IMR-90 (cell line): ENCODE measurements around the gene LMTK2. TPM values are rescaled to one million over a fixed set of nuclear protein-coding genes. Genes with fewer than 3 reads are reported as not detected.

Experiments
- ATAC-seq: fragments of 200-7000 bp; cut with Tn5 transposase; 2 replicates; pipeline ENCODE4 v1.9.1; 2020; ENCODE audit warnings: low read depth, mild to moderate bottlenecking, moderate library complexity
- BruUV-seq: library from RNA; stranded (reverse); fragments of 400-500 nt; replicated peaks from 2 replicates; lab custom pipeline; 2021; lab: Mats Ljungman, UMichigan
- CTCF ChIA-PET: fragments of 300-600 bp; formaldehyde crosslinking; extraction: SDS; loops from one replicate; lab custom pipeline; 2021; ENCODE audit warnings: antibody characterized with exemption; lab: Yijun Ruan, JAX
- POLR2A ChIA-PET: fragments of 300-600 bp; sonication (Branson Sonifier 250); formaldehyde crosslinking; loops from one replicate; lab custom pipeline; 2022; ENCODE audit warnings: antibody characterized with exemption; ENCODE audit not compliant: unreplicated experiment; lab: Charles Lee
- DNase-seq: peaks from one replicate; pipeline ENCODE4 v3.0.0; 2013
- H2AFZ ChIP-seq: replicated peaks from 2 replicates; pipeline ENCODE3; 2013; ENCODE audit warnings: low read length, mild to moderate bottlenecking; ENCODE audit not compliant: poor library complexity
- H2AK5ac ChIP-seq: 2 replicates; pipeline ENCODE4 v1.6.1; 2013; ENCODE audit warnings: low read depth, low read length, inconsistent platforms
- H2AK9ac ChIP-seq: replicated peaks from 2 replicates; pipeline ENCODE3; 2013; ENCODE audit warnings: mild to moderate bottlenecking, low read depth, low read length, moderate library complexity; ENCODE audit not compliant: poor library complexity
- H2BK120ac ChIP-seq: 2 replicates; pipeline ENCODE4 v1.6.1; 2013; ENCODE audit warnings: low read depth, low read length, inconsistent platforms
- H2BK15ac ChIP-seq: 3 replicates; pipeline ENCODE4 v1.6.1; 2013; ENCODE audit warnings: low read depth, low read length, inconsistent platforms
- H2BK20ac ChIP-seq: 2 replicates; pipeline ENCODE4 v1.6.1; 2013; ENCODE audit warnings: low read depth, mild to moderate bottlenecking, inconsistent platforms, low read length, moderate library complexity
- H2BK5ac ChIP-seq: 2 replicates; pipeline ENCODE4 v1.6.1; 2013; ENCODE audit warnings: mild to moderate bottlenecking, low read depth, low read length, inconsistent platforms; ENCODE audit not compliant: poor library complexity, severe bottlenecking
- H3K14ac ChIP-seq: replicated peaks from 2 replicates; pipeline ENCODE4 v1.6.1; 2013; ENCODE audit warnings: low read depth, low read length, inconsistent platforms
- H3K18ac ChIP-seq: 2 replicates; pipeline ENCODE4 v1.6.1; 2013; ENCODE audit warnings: low read depth, low read length, control low read depth
- H3K23ac ChIP-seq: 2 replicates; pipeline ENCODE4 v1.6.1; 2013; ENCODE audit warnings: low read depth, low read length, inconsistent platforms
- H3K27ac ChIP-seq: 2 replicates; pipeline ENCODE4 v1.5.1; 2013; ENCODE audit warnings: mild to moderate bottlenecking, control low read depth, low read length; ENCODE audit not compliant: insufficient read depth
- H3K27me3 ChIP-seq: 2 replicates; pipeline ENCODE4 v1.6.1; 2013; ENCODE audit warnings: low read length; ENCODE audit not compliant: control insufficient read depth, insufficient read depth
- H3K36me3 ChIP-seq: 2 replicates; pipeline ENCODE4 v1.6.1; 2013; ENCODE audit warnings: low read length, mixed read lengths; ENCODE audit not compliant: control insufficient read depth, insufficient read depth
- H3K4ac ChIP-seq: 2 replicates; pipeline ENCODE4 v1.6.1; 2013; ENCODE audit warnings: low read depth, low read length, inconsistent platforms
- H3K4me1 ChIP-seq: 2 replicates; pipeline ENCODE4 v1.6.1; 2013; ENCODE audit warnings: low read length, mixed read lengths; ENCODE audit not compliant: control insufficient read depth, insufficient read depth
- H3K4me2 ChIP-seq: 2 replicates; pipeline ENCODE4 v1.6.1; 2013; ENCODE audit warnings: low read depth, mild to moderate bottlenecking, control low read depth, low read length, moderate library complexity
- H3K4me3 ChIP-seq: 2 replicates; pipeline ENCODE4 v1.5.1; 2013; ENCODE audit warnings: low read depth, mild to moderate bottlenecking, control low read depth, low read length, moderate library complexity; ENCODE audit not compliant: insufficient read depth
- H3K56ac ChIP-seq: 2 replicates; pipeline ENCODE4 v1.6.1; 2013; ENCODE audit warnings: low read length, inconsistent platforms; ENCODE audit not compliant: insufficient read depth; ENCODE audit errors: extremely low read depth
- H3K79me1 ChIP-seq, 2 experiments: 2 replicates each; pipeline ENCODE4 v1.6.1; 2013; ENCODE audit warnings: low read length in 2 of 2, inconsistent platforms in 1 of 2, low read depth in 1 of 2
- H3K9ac ChIP-seq: 2 replicates; pipeline ENCODE4 v1.6.1; 2013; ENCODE audit warnings: low read depth, low read length, control low read depth
- H3K9me1 ChIP-seq: 2 replicates; pipeline ENCODE4 v1.6.1; 2013; ENCODE audit warnings: low read length, inconsistent platforms; ENCODE audit not compliant: insufficient read depth
- H3K9me3 ChIP-seq: 2 replicates; pipeline ENCODE4 v1.6.1; 2013; ENCODE audit warnings: low read length; ENCODE audit not compliant: control insufficient read depth, insufficient read depth
- H4K20me1 ChIP-seq: 2 replicates; pipeline ENCODE4 v1.6.1; 2013; ENCODE audit warnings: low read length, inconsistent platforms; ENCODE audit not compliant: insufficient read depth
- H4K5ac ChIP-seq: 2 replicates; pipeline ENCODE4 v1.6.1; 2013; ENCODE audit warnings: mild to moderate bottlenecking, low read depth, low read length, control low read depth
- H4K8ac ChIP-seq, 2 experiments: 2 replicates each; pipeline ENCODE4 v1.6.1; 2013; ENCODE audit warnings: low read depth in 2 of 2, low read length in 2 of 2, control low read depth in 1 of 2, inconsistent platforms in 1 of 2
- H4K91ac ChIP-seq: 2 replicates; pipeline ENCODE4 v1.6.1; 2013; ENCODE audit warnings: low read depth, low read length, inconsistent platforms; ENCODE audit not compliant: insufficient read depth
- BHLHE40 ChIP-seq: fragments of 150-350 bp; IDR thresholded peaks from 2 replicates; pipeline ENCODE4 v1.6.1; 2016; ENCODE audit warnings: mild to moderate bottlenecking, low read depth, low read length
- MXI1 ChIP-seq: IDR thresholded peaks from 2 replicates; pipeline ENCODE4 v1.6.1; 2012; ENCODE audit warnings: low read depth, mild to moderate bottlenecking, low read length, moderate library complexity, borderline replicate concordance
- RAD21 ChIP-seq: IDR thresholded peaks from 2 replicates; pipeline ENCODE4 v1.6.1; 2012; ENCODE audit warnings: low read length, improper control_type of control experiment
- SMC3 ChIP-seq: fragments of 150-350 bp; IDR thresholded peaks from 2 replicates; pipeline ENCODE4 v1.6.1; 2016; ENCODE audit warnings: low read depth, mild to moderate bottlenecking, antibody characterized with exemption, low read length, moderate library complexity
- WGBS, 2 experiments: methylation state at CpG; one replicate each; pipeline versions ENCODE4 v1.1.5 to v1.1.7; 2013; ENCODE audit warnings: missing lambda C conversion rate in 2 of 2; ENCODE audit not compliant: insufficient read length in 1 of 2; ENCODE audit errors: extremely low coverage in 2 of 2; 5-methylcytosine and 5-hydroxymethylcytosine counted together
- dilution Hi-C: fragments of 300-500 bp; cut with HindIII; formaldehyde crosslinking; loops from one replicate; pipeline ENCODE4 v1.14.3; 2018; ENCODE audit warnings: low sequenced_read_pairs; ENCODE audit not compliant: unreplicated experiment
- in situ Hi-C: fragments of 300-500 bp; cut with MboI; formaldehyde crosslinking; loops from 3 replicates; pipeline ENCODE4 v1.14.3; 2019; ENCODE audit warnings: low sequenced_read_pairs, inconsistent platforms, mixed read lengths
- intact Hi-C: fragments of 100-400 bp; cut with micrococcal nuclease; formaldehyde crosslinking; loops from 2 replicates; pipeline ENCODE4 v1.10.0; 2022
- polyA plus RNA-seq, 3 experiments: library from polyadenylated mRNA; depleted of rRNA; stranded (reverse); fragments of >200 nt; gene quantifications; 2 replicates each; pipeline ENCODE4 v1.2.3, GENCODE V29; 2012; ENCODE audit warnings: low replicate concordance in 1 of 3
- total RNA-seq: library from RNA; depleted of rRNA; stranded (reverse); fragments of >200 nt; gene quantifications from 2 replicates; pipeline ENCODE4 v1.2.3, GENCODE V29; 2012

Gene LMTK2
- total and polyA plus RNA-seq, 2 of the 4 experiments (the other 2 are of a cell fraction): 4.4 to 5.0 TPM

DNA sequence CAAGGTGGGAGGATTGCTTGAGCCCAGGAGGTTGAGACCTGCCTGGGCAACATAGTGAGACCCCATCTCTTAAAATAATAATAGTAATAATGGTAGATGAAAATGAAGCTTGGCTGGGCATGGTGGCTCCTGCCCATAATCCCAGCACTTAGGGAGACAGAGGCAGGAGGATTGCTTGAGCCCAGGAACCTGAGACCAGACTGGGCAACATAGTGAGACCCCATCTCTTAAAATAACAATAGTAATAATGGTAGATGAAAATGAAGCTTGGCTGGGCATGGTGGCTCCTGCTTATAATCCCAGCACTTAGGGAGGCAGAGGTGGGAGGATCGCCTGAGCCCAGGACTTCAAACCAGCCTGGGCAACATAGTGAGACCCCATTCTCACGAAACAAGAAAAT, 49.5 kb upstream of the LMTK2 start (continued):
- TF ChIP-seq BHLHE40 (no peak), RAD21 (no peak), SMC3 (no peak), MXI1 (no peak)

DNA sequence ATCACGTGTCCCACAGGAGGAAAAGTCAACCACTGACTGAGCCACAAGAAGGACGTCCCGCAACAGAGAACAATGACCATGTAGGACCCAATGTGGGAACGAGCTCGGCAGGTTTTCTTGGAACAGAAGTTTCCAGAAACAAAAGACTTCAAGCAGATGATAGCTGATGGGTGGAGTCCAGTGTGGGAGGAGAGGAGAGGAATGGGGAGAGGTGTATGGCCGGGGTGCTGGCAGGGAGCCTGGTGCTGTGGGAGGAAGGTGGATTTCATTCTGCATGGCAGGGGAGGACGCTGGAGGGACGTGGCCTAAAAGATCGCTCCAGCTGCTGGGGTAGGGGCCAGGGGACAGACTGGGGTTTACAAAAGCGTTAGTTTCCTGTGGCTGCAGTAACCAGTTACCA, 48.5 kb upstream of the LMTK2 start:
- Histone ChIP-seq H3K9ac (no peak overlapping the region), H3K9me3 (0 out of 2 replicates have a peak, but pooled peaks cover 2% of the 10 kb centered on the region), H2AK5ac (no peak overlapping the region), H3K79me1 (no peaks in the 10 kb centered on the region), H3K56ac (no peak overlapping the region), H3K4me2 (no peak overlapping the region), H4K20me1 (no peaks in the 10 kb centered on the region), H4K91ac (no peak overlapping the region), H2BK120ac (no peak overlapping the region), H3K4ac (no peak overlapping the region), H2BK20ac (no peak overlapping the region), H3K27ac (no peak overlapping the region), H2AFZ (no peak overlapping the region), H2BK15ac (no peak overlapping the region), H3K18ac (no peak overlapping the region), H2AK9ac (no peak overlapping the region), H3K36me3 (no peaks in the 10 kb centered on the region), H3K9me1 (no peaks in the 10 kb centered on the region), H3K23ac (no peak overlapping the region), H3K27me3 (peaks cover 2% of the 10 kb centered on the region; the same call in 1 of the 2 replicates), H3K4me3 (no peak overlapping the region), H4K8ac (no peak overlapping the region), H3K4me1 (no peaks in the 10 kb centered on the region), H2BK5ac (no peak overlapping the region), H4K5ac (no peak overlapping the region), H3K14ac (no peak overlapping the region)
- no TSS peak for BruUV-seq
- ATAC-seq (no peak), DNase-seq (no peak)
- 46% methylated on average over 4 of the region's 10 CpGs; no CpG with 5 or more reads in 1 of the 2 experiments for WGBS, 2 experiments
- CTCF ChIA-PET: no interaction called here
- TF ChIP-seq SMC3: no peak
- TF ChIP-seq MXI1: no peak
- no peak for TF ChIP-seq RAD21
- in situ Hi-C loops (no loop called here), intact Hi-C loops (no loop called here), dilution Hi-C loops (no loop called here)
- POLR2A ChIA-PET: interaction anchor here (0.7 kb wide), 1 partner anchor 11 kb away, joined by 26 read pairs; no protein-coding TSS in a partner anchor
